ENCODE measurements around the gene SLITRK2.

DNA sequence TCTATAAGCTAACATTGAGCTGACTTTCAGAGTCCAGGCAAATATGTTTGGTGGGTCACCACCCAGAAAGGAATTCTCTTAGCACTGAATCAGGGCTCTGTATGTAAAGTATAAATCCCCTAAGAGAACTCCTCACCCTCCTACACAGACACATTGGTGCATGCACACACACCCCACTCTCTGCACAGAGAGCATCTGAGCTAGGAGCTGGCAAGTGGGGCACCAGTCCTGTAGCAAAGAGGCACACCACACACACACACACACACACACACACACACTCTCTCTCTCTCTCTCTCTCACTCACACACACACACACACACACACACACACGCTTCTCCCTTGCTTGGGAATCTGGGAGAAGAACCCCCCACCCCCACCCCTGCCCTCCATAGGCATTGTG lies 3.2 kb downstream of the SLITRK2 start:
- TF ChIP-seq, protein P1, sequence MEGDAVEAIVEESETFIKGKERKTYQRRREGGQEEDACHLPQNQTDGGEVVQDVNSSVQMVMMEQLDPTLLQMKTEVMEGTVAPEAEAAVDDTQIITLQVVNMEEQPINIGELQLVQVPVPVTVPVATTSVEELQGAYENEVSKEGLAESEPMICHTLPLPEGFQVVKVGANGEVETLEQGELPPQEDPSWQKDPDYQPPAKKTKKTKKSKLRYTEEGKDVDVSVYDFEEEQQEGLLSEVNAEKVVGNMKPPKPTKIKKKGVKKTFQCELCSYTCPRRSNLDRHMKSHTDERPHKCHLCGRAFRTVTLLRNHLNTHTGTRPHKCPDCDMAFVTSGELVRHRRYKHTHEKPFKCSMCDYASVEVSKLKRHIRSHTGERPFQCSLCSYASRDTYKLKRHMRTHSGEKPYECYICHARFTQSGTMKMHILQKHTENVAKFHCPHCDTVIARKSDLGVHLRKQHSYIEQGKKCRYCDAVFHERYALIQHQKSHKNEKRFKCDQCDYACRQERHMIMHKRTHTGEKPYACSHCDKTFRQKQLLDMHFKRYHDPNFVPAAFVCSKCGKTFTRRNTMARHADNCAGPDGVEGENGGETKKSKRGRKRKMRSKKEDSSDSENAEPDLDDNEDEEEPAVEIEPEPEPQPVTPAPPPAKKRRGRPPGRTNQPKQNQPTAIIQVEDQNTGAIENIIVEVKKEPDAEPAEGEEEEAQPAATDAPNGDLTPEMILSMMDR (IDR thresholded peaks at IDR 0.05), result no peak
- TF ChIP-seq POLR2AphosphoS5 (IDR thresholded peaks at IDR 0.05) (no peak), POLR2A (IDR thresholded peaks at IDR 0.05) (no peak)
